Loucy (cell line): Measurements from ENCODE around the gene ZNF791.

Experiments
- CTCF ChIP-seq: fragments of 200-600 bp; sonication (generic); conservative IDR thresholded peaks from 2 replicates; pipeline ENCODE4 v1.5.1; 2014; ENCODE audit warnings: mild to moderate bottlenecking, antibody characterized with exemption, low read length
- EZH2phosphoT487 ChIP-seq: fragments of 200-600 bp; IDR thresholded peaks from 2 replicates; pipeline ENCODE4 v1.6.1; 2018; ENCODE audit warnings: antibody characterized with exemption, mild to moderate bottlenecking, moderate library complexity, borderline replicate concordance

- TF ChIP-seq CTCF (no peak), EZH2phosphoT487 (no peak)
Measured at GRCh38 chr19:12607631-12608030, 3.1 kb upstream of the ZNF791 start.
